AG10803 (cell line): ENCODE results near the gene HSFX4.

Experiments
- DNase-seq: peaks from one replicate; pipeline ENCODE4 v3.0.0; 2010; ENCODE audit warnings: low read depth
- H3K4me3 ChIP-seq: 2 replicates; pipeline ENCODE4 v1.5.1; 2011; ENCODE audit warnings: mild to moderate bottlenecking, low read length, control low read depth
- TF ChIP-seq, protein P1 (sequence below): conservative IDR thresholded peaks from 2 replicates; pipeline ENCODE4 v1.5.1; 2011; ENCODE audit warnings: mild to moderate bottlenecking, low read length, control low read depth, inconsistent platforms

The HSFX4 gene

DNA sequence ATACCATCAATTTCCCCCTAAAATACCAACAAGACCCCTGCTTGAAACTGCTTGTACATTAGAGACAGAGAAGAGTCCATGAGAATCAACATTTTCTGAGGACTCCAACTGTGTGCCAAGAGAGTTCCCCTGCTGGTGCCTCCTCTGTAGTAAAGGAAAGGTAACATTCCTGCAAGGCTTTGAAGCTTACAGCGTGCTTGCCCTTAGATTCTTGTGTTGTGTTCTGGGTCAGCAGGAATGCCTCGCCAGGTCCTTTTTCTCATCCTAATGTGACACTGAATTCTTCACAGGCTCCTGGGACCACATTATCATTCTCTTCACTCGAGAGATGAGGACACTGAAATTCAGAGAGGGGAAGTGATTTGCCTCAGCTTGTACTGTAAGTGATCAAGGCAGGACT lies 18.6 kb downstream of the HSFX4 start:
- DNase-seq, result no peak
- TF ChIP-seq, protein P1, sequence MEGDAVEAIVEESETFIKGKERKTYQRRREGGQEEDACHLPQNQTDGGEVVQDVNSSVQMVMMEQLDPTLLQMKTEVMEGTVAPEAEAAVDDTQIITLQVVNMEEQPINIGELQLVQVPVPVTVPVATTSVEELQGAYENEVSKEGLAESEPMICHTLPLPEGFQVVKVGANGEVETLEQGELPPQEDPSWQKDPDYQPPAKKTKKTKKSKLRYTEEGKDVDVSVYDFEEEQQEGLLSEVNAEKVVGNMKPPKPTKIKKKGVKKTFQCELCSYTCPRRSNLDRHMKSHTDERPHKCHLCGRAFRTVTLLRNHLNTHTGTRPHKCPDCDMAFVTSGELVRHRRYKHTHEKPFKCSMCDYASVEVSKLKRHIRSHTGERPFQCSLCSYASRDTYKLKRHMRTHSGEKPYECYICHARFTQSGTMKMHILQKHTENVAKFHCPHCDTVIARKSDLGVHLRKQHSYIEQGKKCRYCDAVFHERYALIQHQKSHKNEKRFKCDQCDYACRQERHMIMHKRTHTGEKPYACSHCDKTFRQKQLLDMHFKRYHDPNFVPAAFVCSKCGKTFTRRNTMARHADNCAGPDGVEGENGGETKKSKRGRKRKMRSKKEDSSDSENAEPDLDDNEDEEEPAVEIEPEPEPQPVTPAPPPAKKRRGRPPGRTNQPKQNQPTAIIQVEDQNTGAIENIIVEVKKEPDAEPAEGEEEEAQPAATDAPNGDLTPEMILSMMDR, result no peak
- H3K4me3 ChIP-seq, result no peak overlapping the region

DNA sequence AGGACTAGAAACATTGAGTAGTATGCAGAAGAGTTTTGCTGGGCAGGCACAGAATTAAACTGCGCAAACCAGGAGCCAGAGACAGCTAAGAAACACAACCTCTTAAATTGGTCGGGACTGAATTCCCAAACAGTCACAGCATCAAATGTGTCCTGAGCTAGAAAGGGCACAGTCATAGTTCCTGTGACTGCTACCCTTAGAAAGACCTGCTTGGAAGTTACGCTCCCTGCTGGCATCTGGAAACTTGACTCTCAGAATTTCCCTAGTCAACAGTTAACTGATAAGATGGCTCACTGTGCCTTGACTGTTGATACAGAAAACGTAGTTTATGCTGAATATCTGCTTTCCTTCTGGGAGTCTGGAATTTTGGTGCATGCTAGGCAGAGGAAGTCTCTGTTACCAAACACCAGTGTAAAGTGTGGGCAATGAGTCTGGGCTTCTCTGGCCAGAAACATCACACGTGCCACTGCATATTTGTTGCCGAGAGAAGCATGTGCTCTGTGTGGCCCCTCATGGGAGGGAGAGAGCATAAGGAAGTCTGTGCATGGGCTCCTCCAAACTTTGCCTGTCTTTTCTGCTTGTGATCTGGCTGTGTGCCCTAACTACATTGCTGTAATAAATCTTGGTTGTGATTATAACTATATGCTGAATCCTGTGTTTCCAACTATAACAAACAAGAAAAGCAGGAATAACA lies 20.5 kb downstream of the HSFX4 start:
- TF ChIP-seq, protein P1, result no peak
- H3K4me3 ChIP-seq, result no peak overlapping the region
- peak; percentile 11 for DNase-seq

DNA sequence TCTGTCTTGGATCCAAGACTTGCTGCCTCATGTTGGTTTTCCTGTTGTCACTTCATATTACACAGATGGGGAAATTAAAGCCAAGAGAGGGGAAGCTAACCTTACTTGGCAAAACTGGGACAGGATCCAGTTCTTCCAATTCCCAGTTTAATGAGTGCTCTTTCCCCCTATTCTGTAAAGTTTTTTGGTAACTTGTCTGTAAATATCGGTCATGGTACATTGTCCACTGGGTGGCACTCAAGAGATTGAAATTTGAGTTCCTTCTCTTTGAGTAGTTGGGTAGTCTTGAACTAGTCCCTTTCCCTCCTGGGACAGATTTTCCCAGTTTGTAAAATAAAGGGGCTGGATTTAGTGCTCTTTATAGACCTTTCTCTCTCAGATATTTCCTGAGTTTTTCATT lies 21.3 kb downstream of the HSFX4 start:
- TF ChIP-seq, protein P1, result peak; percentile 61
- DNase-seq, result peak; percentile 63
- no peak overlapping the region for H3K4me3 ChIP-seq

DNA sequence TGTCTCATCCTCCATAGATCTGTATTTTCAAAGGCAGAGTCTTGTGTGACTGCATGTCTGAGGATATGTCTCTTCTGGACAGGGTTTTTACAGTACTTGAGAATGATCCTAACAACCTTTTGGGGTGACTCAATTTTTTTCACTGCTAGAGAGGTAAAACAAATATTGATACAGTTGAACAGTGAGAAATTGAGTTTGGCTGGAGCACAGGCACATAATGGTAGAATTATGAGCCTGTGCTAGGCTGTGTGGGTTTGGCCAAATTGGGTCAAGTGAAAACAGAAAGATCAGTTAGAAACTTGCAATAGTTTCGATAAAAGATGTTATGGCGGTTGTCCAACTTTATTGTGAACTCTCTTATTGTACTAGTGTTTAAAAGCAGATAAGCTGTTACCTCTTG lies 32.2 kb downstream of the HSFX4 start:
- no peak for DNase-seq
- TF ChIP-seq, protein P1, result no peak

DNA sequence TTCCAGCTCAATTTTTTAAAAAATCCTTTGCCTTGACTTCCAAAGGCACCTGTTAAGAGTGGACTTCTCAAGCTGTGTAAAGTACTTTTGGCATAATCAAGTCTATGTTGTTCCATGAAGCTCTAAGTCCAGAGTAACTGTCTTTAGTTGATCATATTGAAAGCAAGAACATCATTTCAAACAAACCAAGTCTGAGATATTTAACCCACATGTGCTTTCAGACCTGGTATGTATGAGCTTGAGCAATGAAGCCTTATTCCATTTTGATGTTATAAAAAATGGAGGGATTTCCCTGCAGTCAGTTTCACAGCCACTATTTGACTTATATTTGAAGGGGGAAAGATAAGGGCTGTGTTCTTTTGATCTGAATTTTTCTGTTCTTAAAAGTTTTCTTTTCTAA lies 32.6 kb downstream of the HSFX4 start:
- H3K4me3 ChIP-seq, result no peak overlapping the region
- TF ChIP-seq, protein P1, result no peak
- DNase-seq, result no peak

More for the DNA sequence above, 32.2 kb downstream of the HSFX4 start:
- H3K4me3 ChIP-seq, result no peak overlapping the region

DNA sequence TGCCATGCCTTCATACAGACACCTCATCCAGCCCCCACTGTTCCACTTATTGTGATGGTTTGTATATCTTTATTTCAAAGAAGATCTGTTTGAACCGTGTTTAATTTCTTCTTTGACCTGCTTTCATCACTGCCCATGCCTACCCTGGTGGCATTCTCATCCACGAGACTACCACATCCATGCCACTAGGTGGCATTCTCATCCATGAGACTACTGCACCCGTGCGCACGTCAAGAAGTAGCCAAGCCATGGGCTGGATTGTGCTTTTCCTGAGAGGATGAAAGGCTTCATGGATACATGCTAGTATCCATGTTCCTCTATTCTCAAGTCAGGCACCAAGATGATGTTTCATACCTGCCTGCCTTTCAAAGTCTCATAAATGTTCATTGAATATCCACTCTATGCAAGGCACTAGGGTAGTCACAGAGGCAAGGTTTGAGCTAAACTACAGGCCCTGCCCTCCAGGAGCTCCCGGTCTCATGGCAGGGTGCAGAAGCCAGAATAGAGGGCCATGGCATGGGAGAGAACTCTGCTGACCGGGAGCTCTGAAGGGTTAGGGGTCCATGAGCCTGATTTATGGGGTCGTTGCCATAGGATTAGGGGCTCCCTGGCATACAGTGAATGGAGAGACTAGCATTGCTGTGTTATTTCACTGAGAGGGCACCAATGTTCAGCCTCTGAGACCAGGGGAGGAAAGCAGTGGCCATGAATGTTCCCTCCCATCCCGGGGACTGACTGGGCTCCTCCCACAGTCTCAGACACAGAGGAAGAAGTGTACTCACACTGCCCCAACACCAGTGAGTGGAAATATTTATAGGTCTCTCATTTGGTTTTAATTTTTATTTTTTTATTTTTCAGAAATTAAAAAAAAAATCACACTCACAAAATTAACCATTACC lies 33.7 kb downstream of the HSFX4 start:
- TF ChIP-seq, protein P1, result peak; percentile 79
- DNase-seq, result peak; percentile 63

More for the DNA sequence above, 33.7 kb downstream of the HSFX4 start:
- no peak overlapping the region for H3K4me3 ChIP-seq
